HepG2 (cell line): ENCODE results near the gene SLC25A22. TPM values are rescaled to one million over a fixed set of nuclear protein-coding genes. Genes with fewer than 3 reads are reported as not detected.

ENCODE experiments used
- ARHGAP35 ChIP-seq: sonication (generic); formaldehyde crosslinking; IDR thresholded peaks from 2 replicates; pipeline ENCODE4 v1.9.0; 2022; ENCODE audit warnings: mild to moderate bottlenecking, inconsistent platforms, moderate library complexity, missing genetic modification reagents, borderline replicate concordance
- ARID2 ChIP-seq: sonication (generic); formaldehyde crosslinking; IDR thresholded peaks from 2 replicates; pipeline ENCODE4 v1.8.1; 2022; ENCODE audit warnings: mild to moderate bottlenecking, missing genetic modification reagents, borderline replicate concordance
- ARID5B ChIP-seq: IDR thresholded peaks from 2 replicates; pipeline ENCODE4 v1.4.0; 2020; ENCODE audit warnings: mild to moderate bottlenecking, missing genetic modification reagents
- EEA1 ChIP-seq: sonication (generic); formaldehyde crosslinking; IDR thresholded peaks from 2 replicates; pipeline ENCODE4 v1.5.1; 2020; ENCODE audit warnings: mild to moderate bottlenecking, missing genetic modification reagents, borderline replicate concordance
- GMEB2 ChIP-seq: IDR thresholded peaks from 2 replicates; pipeline ENCODE4 v1.6.1; 2016; ENCODE audit warnings: missing biosample characterization, missing genetic modification reagents, low read depth
- HIVEP1 ChIP-seq: sonication (generic); formaldehyde crosslinking; IDR thresholded peaks from 2 replicates; pipeline ENCODE4 v1.4.0; 2020; ENCODE audit warnings: mild to moderate bottlenecking, missing genetic modification reagents
- HMG20B ChIP-seq: conservative IDR thresholded peaks from 2 replicates; pipeline ENCODE4 v1.6.1; 2016; ENCODE audit warnings: missing genetic modification reagents, missing compliant biosample characterization
- HOXA7 ChIP-seq: sonication (generic); formaldehyde crosslinking; IDR thresholded peaks from 2 replicates; pipeline ENCODE4 v1.8.1; 2022; ENCODE audit warnings: mild to moderate bottlenecking, missing genetic modification reagents, moderate library complexity
- KLF11 ChIP-seq: IDR thresholded peaks from 2 replicates; pipeline ENCODE4 v1.6.1; 2016; ENCODE audit warnings: missing compliant biosample characterization
- MAX ChIP-seq: IDR thresholded peaks from 2 replicates; pipeline ENCODE4 v1.6.1; 2012; ENCODE audit warnings: inconsistent platforms
- NFE2L2 ChIP-seq: fragments of 150-350 bp; IDR thresholded peaks from 2 replicates; pipeline ENCODE4 v1.6.1; 2014; ENCODE audit warnings: low read length
- SNAPC2 ChIP-seq: sonication (generic); formaldehyde crosslinking; IDR thresholded peaks from 2 replicates; pipeline ENCODE4 v1.8.1; 2022; ENCODE audit warnings: mild to moderate bottlenecking, missing genetic modification reagents
- ZBTB20 ChIP-seq: sonication (generic); formaldehyde crosslinking; IDR thresholded peaks from 2 replicates; pipeline ENCODE4 v1.8.1; 2023; ENCODE audit warnings: missing genetic modification reagents, low read depth, mild to moderate bottlenecking, borderline replicate concordance
- ZBTB21 ChIP-seq: sonication (generic); formaldehyde crosslinking; IDR thresholded peaks from 2 replicates; pipeline ENCODE4 v1.4.0; 2020; ENCODE audit warnings: missing genetic modification reagents
- ZNF224 ChIP-seq: sonication (generic); formaldehyde crosslinking; IDR thresholded peaks from 2 replicates; pipeline ENCODE4 v1.5.0; 2020; ENCODE audit warnings: mild to moderate bottlenecking, missing genetic modification reagents
- ZNF235 ChIP-seq: sonication (generic); formaldehyde crosslinking; IDR thresholded peaks from 2 replicates; pipeline ENCODE4 v1.8.1; 2023; ENCODE audit warnings: mild to moderate bottlenecking, missing genetic modification reagents, borderline replicate concordance
- ZNF296 ChIP-seq: sonication (generic); formaldehyde crosslinking; conservative IDR thresholded peaks from 2 replicates; pipeline ENCODE4 v1.5.0; 2020; ENCODE audit warnings: mild to moderate bottlenecking, missing genetic modification reagents
- ZNF326 ChIP-seq: sonication (generic); formaldehyde crosslinking; IDR thresholded peaks from 2 replicates; pipeline ENCODE4 v1.4.0; 2020; ENCODE audit warnings: missing genetic modification reagents, borderline replicate concordance
- ZNF354B ChIP-seq: sonication (generic); formaldehyde crosslinking; IDR thresholded peaks from 2 replicates; pipeline ENCODE4 v1.8.0; 2022; ENCODE audit warnings: mild to moderate bottlenecking, missing genetic modification reagents
- ZNF652 ChIP-seq: IDR thresholded peaks from 2 replicates; pipeline ENCODE4 v1.6.1; 2016; ENCODE audit warnings: low read depth, borderline replicate concordance
- ZZZ3 ChIP-seq: sonication (generic); formaldehyde crosslinking; IDR thresholded peaks from 2 replicates; pipeline ENCODE4 v1.4.0; 2020; ENCODE audit warnings: missing genetic modification reagents, mild to moderate bottlenecking, borderline replicate concordance
- polyA plus RNA-seq, 8 experiments: library from polyadenylated mRNA; depleted of rRNA in 3 of 8; stranded (reverse) in 7 of 8; unstranded in 1 of 8; fragments of >200 nt; fragmentation: Illumina TruSeq in 4 of 8; extraction: Trizol in 4 of 8; gene quantifications; 2 replicates each; pipeline versions ENCODE4 v1.2.1 to v1.2.3, GENCODE V29; 2011 to 2016; ENCODE audit warnings: low read depth in 4 of 8, missing spikeins in 1 of 8, mixed read lengths in 1 of 8; ENCODE audit not compliant: insufficient read depth in 1 of 8
- total RNA-seq, 5 experiments: library from RNA; depleted of rRNA; stranded (reverse); fragments of >200 nt; fragmentation: Illumina TruSeq; extraction: Trizol; gene quantifications; 2 replicates each; pipeline ENCODE4 v1.2.3, GENCODE V29; 2016; ENCODE audit warnings: low read depth in 1 of 5
- TF ChIP-seq, protein P1 (sequence below): sonication (generic); formaldehyde crosslinking; IDR thresholded peaks from 2 replicates; pipeline ENCODE4 v1.8.0; 2023; ENCODE audit warnings: mild to moderate bottlenecking, missing genetic modification reagents
- TF ChIP-seq, protein P2 (sequence below): sonication (generic); formaldehyde crosslinking; IDR thresholded peaks from 2 replicates; pipeline ENCODE4 v1.4.0; 2020; ENCODE audit warnings: mild to moderate bottlenecking, missing genetic modification reagents

Gene SLC25A22
- total and polyA plus RNA-seq, 2 of the 13 experiments (the other 11 are each of a cell fraction or from before 2014, with no cell fraction given), result 12.4 to 19.2 TPM

DNA sequence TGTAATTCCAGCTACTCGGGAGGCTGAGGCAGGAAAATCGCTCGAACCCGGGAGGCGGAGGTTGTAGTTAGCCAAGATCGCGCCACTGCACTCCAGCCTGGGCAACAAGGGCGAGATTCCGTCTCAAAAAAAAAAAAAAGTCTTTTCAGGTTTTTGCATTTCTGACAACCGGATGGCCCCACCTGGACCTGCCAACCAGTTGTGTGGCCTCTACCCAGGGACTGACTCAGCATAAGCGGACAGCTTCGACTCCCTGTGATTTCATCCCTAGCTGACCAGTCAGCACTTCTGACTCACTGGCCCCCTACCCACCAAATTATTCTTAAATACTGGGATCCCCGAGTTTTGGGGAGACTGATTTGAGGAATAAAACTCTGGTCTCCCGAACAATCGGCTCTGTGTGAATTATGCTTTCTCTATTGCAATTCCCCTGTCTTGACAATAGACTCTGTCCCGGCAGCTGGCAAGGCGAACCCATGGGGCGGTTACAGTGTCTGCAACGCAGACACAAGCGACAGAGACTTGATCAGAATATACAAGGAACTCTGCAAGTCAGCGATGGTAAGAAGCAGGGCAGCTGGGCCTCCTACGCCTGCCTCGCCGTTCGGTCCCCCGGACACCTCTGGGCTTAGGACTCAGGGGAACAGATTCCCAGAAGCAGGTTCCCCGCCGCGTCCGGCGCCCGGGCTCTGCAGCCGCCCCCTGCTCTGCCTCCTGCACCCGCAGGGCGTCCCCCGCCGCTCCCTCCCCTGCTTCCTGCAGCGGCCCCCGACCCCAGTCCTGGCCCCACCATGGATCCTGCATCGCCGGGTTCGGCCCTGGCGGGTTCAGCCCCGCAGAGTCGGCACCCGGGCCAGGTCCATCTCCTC, 51.6 kb downstream of the SLC25A22 start (continued):
- TF ChIP-seq GMEB2 (CRISPR knock-in tag), result no peak
- no peak for TF ChIP-seq HOXA7 (CRISPR knock-in tag)
- TF ChIP-seq ZBTB21 (CRISPR knock-in tag), result no peak
- no peak for TF ChIP-seq ZNF652 (CRISPR knock-in tag)
- no peak for TF ChIP-seq ZNF354B (CRISPR knock-in tag)
- TF ChIP-seq ZZZ3, result no peak
- no peak for TF ChIP-seq ARID2
- TF ChIP-seq ARHGAP35 (CRISPR knock-in tag), result 0 out of 2 replicates have a peak, but pooled peaks have one; percentile 22
- no peak for TF ChIP-seq ZBTB20 (CRISPR knock-in tag)
- no peak for TF ChIP-seq ZNF296 (CRISPR knock-in tag)
- no peak; the same call in 1 of the 2 replicates for TF ChIP-seq HIVEP1 (CRISPR knock-in tag)
- no peak for TF ChIP-seq ARID5B (CRISPR knock-in tag)
- TF ChIP-seq KLF11 (CRISPR knock-in tag), result no peak
- no peak for TF ChIP-seq MAX
- no peak for TF ChIP-seq HMG20B
- no peak for TF ChIP-seq SNAPC2 (CRISPR knock-in tag)
- TF ChIP-seq, protein P1, sequence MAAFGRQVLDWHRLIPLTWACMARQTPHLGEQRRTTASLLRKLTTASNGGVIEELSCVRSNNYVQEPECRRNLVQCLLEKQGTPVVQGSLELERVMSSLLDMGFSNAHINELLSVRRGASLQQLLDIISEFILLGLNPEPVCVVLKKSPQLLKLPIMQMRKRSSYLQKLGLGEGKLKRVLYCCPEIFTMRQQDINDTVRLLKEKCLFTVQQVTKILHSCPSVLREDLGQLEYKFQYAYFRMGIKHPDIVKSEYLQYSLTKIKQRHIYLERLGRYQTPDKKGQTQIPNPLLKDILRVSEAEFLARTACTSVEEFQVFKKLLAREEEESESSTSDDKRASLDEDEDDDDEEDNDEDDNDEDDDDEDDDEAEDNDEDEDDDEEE (CRISPR knock-in tag), result no peak
- TF ChIP-seq EEA1 (CRISPR knock-in tag), result no peak
- TF ChIP-seq, protein P2, sequence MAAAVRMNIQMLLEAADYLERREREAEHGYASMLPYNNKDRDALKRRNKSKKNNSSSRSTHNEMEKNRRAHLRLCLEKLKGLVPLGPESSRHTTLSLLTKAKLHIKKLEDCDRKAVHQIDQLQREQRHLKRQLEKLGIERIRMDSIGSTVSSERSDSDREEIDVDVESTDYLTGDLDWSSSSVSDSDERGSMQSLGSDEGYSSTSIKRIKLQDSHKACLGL (CRISPR knock-in tag), result no peak
- TF ChIP-seq ZNF235 (CRISPR knock-in tag), result 0 out of 2 replicates have a peak, but pooled peaks have one; percentile 12
- no peak for TF ChIP-seq ZNF326
- no peak; the same call in 1 of the 2 replicates for TF ChIP-seq ZNF224 (CRISPR knock-in tag)
- no peak for TF ChIP-seq NFE2L2
